GM12864 (cell line): ENCODE data around the gene S100A16.

Source experiments
- DNase-seq: peaks from one replicate; pipeline ENCODE4 v3.0.0-alpha.2; 2011; ENCODE audit warnings: low read depth
- H3K4me3 ChIP-seq: 2 replicates; pipeline ENCODE4 v1.5.1; 2011; ENCODE audit warnings: mild to moderate bottlenecking, low read depth, low read length, control low read depth
- TF ChIP-seq, protein P1 (sequence below): IDR thresholded peaks from 2 replicates; pipeline ENCODE4 v1.5.1; 2011; ENCODE audit warnings: low read depth, mild to moderate bottlenecking, moderate library complexity, low read length, control low read depth, inconsistent platforms; ENCODE audit errors: missing control alignments

Gene S100A16

DNA sequence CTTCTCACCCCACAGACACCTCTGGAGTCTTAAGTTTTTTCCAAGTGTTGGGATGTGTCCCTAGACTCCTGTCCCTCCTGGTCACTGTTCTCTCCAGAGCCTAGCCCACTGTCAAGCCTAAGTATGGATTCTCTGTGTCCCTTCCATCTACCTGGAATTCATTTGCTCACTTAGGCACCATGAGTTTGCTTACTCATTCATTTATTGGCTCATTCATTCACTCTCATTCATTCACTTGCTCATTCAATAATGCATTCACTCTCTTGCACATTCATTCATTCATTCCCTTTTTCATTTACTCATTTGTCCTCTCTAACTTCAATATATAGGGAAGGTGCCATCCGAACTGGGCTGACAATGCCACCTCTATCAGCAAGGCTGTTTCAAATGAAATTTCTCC lies 1.6 kb downstream of the S100A16 start:
- TF ChIP-seq, protein P1, sequence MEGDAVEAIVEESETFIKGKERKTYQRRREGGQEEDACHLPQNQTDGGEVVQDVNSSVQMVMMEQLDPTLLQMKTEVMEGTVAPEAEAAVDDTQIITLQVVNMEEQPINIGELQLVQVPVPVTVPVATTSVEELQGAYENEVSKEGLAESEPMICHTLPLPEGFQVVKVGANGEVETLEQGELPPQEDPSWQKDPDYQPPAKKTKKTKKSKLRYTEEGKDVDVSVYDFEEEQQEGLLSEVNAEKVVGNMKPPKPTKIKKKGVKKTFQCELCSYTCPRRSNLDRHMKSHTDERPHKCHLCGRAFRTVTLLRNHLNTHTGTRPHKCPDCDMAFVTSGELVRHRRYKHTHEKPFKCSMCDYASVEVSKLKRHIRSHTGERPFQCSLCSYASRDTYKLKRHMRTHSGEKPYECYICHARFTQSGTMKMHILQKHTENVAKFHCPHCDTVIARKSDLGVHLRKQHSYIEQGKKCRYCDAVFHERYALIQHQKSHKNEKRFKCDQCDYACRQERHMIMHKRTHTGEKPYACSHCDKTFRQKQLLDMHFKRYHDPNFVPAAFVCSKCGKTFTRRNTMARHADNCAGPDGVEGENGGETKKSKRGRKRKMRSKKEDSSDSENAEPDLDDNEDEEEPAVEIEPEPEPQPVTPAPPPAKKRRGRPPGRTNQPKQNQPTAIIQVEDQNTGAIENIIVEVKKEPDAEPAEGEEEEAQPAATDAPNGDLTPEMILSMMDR, result no peak
- no peak overlapping the region for H3K4me3 ChIP-seq
- DNase-seq, result no peak

DNA sequence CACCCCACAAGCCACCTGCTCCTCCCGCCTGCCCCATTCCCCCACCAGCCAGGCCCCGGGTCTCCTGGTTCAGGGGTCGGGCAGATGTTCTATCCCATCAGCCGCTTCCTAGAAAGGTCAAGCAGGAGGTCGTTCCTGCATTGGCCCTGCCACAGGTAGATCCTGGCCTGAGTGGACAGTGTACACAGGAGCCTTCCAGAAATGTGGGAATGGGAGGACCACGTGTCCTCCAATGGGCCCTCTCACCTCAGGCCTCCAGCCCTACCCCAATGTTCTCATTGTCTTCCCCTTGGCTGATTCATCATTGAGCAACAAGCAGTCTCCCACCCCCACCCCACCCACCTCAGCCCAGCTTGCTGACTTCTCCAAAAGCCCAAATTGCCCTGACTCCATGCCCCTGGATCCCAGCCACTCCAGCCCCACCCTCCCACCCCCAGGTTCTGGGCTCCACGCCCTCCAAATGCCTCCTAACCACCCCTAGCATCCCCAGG lies 2.1 kb downstream of the S100A16 start:
- no peak for DNase-seq
- no peak overlapping the region for H3K4me3 ChIP-seq
- TF ChIP-seq, protein P1, result no peak

DNA sequence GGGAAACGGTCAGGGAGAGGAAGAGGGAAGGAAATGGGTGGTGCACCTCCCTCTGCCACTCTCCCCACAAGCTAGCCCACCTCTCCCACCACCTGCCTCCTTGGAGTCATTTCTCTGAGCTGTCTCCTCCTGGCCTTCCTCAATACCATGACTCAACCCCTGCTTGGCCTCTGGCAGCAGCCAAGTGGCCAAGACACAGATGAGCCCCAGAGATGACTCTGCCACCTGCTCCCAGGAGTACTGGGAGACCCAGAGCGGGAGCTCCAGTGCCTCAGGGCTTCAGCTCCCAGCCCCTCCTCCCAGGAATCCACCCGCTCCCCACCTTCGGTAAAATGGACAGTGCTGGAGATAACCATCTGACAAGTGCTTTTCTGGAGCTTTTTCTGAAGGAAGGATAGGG lies 2.6 kb downstream of the S100A16 start:
- H3K4me3 ChIP-seq, result no peak overlapping the region
- TF ChIP-seq, protein P1, result no peak
- no peak for DNase-seq

DNA sequence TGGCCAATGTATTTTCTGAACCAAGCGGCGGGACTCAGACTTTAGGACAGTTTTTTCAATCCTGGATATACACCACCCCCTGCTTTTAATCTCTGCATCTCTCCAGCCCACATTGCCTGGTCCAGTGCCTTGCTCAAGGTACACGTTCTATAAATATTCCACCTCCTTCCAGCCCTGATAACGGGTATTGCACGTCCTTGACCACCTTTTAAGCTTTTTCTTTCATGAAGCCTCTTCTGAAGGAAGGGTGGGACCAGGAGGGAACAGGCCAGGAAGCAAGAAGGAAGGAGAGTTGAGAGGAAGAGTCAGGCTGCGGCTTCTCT lies 3.4 kb downstream of the S100A16 start:
- H3K4me3 ChIP-seq, result no peak overlapping the region
- TF ChIP-seq, protein P1, result no peak
- no peak for DNase-seq

DNA sequence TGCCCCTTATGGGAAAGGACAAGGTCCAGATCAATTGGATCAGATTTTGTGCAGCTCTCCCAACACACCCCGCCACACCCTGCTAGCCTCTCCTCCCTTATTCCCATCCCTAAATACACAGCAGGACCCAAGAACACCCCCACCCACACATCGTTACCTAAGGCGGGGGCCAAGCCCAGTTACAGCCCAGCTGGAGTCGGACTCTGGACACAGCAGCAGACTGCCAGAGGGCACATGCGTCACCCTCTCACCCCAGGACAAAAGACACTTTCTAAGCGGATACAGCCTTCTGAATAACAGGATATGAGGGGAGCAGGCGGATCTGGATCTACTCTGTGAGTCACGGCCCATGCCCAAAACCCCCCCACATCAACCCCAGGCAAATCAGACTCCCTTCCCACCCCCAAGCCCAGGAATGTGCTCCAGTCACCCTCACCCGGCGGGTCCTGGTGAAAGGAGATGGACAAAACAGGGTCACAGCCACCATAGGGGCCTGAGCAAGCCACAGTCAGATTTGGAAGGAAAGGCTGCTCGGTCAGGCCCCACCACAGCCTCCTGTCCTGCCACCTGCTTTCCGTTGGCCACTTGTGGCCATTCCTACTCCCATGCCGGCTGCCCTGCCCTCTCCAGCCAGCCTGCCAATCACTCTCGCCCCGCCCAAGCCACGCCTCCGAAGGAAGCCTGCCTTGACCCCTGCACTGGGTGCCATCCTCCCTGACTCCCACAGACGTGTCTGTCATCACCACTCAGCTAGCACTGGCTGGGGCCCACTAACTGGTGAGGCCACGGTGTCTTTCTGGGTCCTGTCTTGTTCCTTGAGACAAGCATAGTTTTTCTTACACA lies 4.0 kb downstream of the S100A16 start:
- DNase-seq, result no peak
- no peak overlapping the region for H3K4me3 ChIP-seq

DNA sequence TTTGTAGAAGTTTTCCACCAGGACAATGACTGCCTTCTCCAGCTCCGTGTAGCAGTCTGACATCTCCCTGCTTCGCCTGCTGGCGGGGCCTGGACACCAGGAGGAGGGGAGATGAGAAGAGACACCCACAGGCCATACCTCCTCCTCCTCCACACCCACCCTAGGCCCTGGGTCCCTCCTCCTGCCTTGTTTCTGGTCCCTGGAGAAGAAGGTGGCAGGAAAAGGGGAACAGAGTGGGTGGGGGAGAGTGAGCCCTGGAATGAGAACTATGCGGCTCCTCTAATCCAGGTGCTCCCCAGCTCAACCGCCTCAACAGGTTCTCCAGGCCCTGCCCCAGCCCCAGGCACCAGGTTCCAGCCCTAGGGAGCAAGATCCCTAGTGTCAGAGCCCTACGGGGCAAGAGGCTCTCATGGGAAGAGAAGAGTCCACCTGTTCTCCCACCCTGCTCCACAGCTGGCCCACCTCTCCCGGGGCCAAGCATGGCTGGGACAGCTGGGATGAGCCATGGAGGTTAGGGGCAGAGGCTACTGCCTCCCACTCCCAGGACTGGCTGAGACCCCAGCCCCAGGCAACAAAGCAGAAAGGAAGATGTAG lies 4.8 kb downstream of the S100A16 start:
- H3K4me3 ChIP-seq, result no peak overlapping the region
- DNase-seq, result no peak
- TF ChIP-seq, protein P1, result no peak

More for the DNA sequence above, 4.0 kb downstream of the S100A16 start:
- TF ChIP-seq, protein P1, result no peak
